NCI-H146 treated with DMSO at 0.1 percent for 48 hours (cell line): ENCODE results near the gene FYB1.

Source experiments
- DNase-seq: peaks from one replicate; lab custom pipeline; 2025; ENCODE audit not compliant: unreplicated experiment; lab: John Stamatoyannopoulos, UW

Gene FYB1

DNA sequence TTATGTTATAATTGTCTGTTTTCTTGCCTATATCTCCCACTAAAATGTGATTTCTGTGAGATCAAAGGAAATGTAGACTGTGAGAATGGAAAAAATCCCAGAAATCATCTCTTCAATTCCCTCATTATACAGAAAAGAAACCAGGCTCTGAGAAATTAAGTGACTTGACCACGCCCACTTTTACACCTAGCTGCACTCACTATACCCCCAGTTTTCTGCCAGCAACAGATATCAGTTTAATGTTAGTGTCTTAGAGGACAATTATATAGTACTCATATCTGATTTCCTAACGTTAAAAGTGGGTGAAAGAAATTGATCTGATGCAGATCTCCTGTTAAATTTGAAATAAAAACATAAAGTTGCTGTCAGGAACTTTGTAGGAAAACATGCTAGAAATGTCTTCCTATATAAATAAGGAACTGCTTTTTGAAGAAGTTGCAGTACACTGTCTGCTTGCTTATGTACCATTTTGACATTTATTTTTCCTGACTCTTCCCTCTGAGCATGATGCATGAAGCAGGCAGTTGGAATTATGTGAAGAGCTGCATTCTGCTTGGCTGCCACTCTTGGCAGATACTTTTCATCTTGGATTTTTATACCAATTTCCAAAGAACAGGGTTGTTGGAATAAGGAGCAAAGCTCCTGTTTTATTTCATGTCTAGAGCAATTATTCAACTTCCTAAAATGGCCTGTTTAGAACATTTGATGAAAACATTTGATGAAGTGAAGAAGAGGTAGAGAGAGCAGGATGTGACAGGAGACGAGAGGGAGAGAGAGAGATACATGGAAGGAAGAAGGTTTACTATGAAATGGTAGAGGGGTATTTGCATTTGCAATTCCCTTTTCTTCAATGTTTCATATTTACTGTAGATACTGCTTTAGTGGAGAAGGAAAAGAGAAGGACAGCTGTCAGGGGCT, 87.9 kb downstream of the FYB1 start:
- no peak for DNase-seq

DNA sequence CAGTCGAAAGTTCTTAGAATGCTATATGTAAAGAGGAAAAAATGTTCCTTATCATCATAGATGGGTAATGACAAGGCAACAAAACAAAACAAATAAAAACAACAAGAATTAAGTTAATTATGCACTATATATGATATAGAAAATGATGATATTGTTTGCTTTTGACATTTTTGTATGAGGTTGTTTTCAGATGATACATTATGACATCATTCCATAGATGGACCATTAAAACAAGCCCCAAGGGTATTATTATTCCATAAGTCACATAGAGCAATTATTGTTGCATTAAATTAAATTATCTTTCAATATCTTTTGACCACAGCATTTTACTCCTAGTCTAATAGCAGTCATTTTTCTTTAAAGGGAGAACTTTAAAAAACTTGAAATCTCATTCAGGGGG, 88.6 kb downstream of the FYB1 start:
- DNase-seq, result no peak

DNA sequence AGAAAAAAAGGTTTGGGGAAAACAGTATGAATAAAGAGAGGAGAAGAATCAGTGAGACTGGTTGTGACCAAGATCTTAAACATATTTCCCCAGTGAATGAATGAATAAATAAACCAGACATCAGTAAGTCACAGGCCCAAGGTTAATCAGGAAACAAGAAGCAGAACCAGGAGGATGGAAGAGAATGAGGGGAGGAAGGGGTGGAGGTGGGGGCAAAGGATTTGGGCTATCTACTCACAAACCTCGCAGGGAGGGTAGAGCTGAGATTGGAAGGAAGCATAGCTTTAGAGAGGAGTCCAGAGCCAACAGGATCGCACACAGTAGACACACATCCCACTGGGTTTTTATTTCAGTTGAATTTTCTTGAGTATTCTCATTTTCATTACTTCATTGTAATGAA, 97.4 kb downstream of the FYB1 start:
- no peak for DNase-seq

DNA sequence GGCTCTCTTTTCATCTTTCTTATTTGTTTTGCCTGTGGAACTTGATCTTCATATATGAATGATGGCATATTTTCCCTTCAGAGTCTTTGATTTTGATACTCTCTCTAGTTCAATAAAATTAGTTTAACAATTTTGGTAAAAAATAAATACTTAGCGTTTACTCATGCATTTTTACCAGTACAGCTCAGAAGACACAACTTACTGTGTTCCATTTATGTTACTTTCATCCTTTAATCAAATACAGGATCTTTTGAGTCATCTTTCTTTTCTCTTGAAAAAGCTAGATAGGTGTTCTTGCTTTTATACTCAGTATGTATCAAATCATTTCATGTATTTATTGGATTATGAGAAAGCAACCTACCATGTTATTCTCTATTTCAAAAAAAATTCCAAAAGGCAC, 98.0 kb downstream of the FYB1 start:
- DNase-seq, result no peak

DNA sequence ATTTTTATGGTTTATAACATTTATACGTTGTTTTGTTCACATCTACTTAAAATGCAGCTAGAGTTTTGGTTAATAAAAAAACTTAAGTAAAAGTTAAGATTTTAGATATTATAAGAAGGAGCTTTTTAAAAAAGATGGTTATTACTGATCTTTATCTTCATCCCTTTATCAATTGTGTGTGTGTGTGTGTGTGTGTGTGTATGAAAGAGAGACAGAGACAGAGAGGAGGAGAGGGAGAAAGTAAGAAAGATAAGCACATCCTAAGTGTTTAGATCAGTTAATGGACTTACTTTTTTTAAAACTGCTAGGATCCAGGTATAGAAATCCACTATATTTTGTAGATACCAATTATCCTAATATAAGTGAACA, 99.3 kb downstream of the FYB1 start:
- no peak for DNase-seq

DNA sequence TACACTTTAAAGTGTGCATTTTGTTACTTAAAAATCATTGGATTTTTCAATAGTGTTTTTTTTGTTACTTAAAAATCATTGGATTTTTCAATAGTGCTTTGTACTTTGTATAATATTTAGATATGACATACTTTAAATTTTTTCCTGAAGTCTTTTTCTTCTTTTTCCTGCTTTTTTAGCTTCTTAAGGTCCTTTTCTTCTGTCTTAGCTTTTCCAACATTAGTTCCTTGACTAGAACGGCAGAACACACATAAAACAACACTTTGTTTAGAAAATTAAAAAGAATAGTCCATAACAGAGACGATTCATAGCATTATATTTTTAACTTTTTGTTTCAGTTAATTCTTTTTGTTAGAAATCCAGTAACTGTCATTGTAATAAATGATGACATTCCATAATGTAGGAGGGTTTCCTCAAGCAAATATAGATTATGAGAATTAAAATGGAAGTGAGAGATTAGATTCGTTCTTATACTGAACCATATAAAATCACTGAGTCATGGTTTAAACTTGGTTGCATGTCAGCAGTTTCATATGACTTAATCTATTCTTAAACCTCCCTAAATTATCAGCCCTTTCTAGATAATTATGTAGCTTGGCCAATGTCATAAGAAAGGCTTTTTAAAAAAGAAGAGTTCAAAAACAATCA, 99.8 kb downstream of the FYB1 start:
- DNase-seq, result no peak

DNA sequence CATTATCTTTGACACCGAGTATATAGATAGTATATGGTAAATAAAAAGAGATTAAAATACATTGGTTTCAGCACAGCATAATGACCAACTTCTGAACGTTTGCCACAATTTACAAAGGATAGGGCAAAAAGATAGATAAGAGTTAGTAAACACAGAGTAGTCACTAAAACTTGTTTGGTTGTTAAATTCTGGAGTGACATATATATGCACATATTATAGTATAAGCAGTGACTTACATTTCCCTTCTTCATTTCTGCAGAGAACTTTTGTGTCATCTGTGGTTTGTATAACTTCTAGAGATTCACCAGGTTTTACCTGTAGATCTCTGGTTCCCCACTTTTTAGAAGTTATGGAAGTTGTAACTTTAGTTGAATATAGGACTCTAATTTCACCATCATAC, 100.7 kb downstream of the FYB1 start:
- DNase-seq, result no peak

DNA sequence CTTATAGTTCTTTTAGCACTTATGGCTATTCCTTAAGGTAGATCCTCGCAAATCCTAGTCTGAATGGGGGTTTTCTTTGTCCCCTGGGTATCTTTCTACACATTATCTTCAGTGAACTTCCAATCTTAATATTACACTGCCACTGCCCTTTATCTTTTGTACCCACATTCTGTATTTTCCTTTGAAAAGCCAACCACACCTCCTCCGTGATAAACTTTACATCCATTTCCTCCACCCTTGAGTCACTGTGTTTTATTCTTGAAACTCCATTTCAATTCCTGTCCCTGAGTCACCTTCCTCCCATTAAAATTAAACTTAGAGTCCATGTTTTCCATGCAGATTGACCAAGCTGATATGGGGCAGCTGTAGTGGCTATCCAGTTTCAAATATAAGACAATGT, 102.0 kb downstream of the FYB1 start:
- DNase-seq, result no peak

DNA sequence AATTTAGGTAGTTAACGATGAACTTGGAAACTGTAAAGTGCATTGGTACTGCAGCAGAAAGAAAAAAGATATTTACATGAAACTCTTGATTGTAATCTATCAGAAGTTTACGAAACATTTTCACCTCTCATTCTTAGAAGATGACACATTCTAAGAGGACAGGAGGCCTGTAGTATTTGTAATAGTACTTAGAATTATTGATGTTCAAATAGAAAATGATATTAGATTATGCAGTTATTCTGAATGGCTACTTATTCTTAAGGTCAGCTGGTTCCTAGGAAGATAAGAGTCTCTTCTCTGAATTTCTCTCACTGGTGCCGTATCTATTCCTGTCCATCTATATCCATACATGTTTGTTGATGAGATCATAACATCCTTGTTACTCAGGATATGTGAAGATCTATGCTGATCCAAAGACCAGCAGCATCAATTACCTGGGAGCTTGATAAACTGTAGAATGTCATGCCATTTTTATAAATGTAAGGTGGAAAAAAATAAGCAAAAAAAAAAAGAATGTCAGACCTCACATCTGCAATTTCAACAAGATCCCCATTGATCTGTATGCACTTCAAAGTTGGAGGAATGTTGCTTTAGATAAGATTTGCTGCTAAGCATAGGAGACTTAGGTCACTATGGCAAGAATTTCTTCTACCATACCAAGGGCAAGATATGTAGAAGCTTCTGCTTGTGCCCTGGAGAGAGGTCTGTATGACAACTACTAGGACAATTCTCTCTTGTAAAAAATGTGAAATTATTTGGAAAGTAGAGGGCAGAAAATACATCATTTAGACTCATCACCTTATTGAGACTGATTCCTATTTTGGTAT, 102.8 kb downstream of the FYB1 start:
- DNase-seq, result no peak

DNA sequence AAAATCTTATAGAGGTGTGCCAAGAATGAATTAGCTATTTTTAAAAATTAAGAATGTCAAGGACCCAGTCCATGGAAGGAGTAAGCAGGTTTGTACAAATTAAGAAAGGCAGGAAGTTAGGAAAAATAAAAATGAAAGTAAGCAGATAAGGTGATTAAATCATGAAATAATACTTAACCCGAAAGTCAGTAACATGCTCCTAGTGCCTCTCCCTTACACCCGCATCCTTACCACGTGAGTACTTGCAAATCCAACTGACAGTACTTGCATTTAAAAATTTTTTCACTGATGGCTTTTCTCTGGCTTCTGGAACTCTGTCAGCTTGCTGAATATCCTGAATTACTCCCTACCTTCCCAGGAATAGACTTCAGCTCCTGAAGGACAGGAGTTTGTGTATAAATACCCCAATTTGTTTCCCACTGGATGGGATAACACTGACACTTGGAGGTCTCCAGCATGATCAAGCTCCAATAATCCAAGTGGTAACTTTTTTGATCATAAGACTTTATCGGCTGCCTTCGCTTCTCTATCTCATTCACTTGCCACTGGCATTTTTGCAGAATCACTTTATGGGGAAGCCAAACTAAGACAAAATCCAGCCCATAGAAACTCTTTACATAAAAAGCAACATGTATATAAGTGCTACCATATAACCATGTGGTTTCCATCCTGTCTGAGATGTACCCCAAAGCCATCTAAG, 103.6 kb downstream of the FYB1 start:
- no peak for DNase-seq

DNA sequence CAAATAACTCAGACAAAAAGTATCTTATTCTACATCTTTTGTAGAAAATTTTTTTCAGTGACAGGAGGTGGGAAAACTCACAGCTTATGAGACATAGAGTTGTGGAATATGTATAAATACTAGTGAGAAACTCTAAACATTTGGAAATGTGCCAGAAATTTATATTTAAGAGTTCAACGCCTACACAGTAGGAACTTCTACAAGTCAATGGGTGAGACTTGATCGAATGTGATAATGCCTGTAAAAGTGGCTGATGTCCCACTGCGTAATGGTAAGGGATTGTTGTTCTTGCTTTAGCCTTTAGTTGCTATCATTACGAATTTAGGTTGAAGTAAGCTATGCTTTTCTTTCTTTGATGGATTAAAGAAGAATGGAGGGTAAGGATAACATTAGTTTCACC, 105.2 kb downstream of the FYB1 start:
- DNase-seq, result no peak

DNA sequence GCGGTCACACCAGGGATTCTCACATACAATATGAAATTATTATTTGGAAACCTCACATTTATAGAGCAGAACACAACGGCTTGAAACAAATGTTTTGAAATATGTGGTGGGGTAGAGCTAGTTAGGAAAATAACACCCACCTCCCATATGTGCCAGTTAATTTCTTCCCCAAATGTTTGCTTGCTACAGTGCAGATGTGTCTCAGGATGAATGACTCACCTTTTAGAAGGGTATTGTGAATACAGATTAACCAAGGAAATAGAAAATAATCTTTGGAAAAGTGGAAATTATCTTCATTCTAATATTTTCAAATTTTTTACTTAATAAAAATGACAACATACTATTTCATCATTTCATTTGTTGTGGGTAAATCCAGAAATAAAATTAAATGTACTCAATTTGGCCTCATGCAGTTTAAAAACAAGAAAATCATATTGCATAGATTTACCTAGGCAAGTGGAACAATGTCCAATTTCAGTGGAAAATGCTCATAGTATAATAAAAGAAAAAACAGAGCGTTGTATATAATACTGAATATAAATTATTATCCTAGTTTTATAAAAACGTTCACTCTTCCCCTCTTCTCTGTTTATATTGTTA, 105.9 kb downstream of the FYB1 start:
- DNase-seq, result no peak

DNA sequence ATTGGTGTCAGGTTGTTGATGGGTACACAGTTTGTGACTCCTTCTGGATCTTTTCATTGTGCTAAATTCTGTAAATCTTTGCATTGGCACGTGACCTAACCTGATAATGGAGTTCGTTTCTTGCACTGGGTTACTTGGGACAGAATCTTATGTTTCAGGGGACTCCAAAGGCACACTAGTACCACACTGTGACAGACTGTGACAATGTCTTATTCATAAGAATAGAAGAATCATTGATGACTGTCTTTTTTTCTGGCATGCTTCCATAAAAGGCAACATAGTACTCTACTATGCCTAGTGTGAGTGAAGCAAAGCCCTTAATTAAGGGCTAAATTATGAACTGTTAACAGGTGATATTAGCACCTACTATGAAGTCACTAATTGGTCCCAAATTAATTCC, 109.8 kb downstream of the FYB1 start:
- no peak for DNase-seq

DNA sequence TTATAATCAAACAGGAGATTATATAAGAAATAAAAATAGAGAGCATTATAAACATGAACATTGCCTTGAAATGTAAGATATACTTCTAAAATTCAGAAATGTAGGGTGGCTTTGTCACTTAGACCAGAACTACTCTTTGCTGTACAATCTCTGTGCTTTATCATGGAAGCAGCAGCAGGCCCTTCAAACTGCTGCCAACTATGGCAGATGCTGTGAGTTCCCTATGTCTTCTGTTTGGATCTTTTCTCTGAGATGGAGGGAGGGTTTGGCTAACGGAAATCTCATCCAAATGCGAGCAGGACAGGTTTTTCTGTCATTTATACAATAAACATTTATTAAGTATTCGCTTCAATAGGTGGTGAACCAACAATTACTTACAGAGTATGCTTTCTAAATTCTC, 110.4 kb downstream of the FYB1 start:
- no peak for DNase-seq

DNA sequence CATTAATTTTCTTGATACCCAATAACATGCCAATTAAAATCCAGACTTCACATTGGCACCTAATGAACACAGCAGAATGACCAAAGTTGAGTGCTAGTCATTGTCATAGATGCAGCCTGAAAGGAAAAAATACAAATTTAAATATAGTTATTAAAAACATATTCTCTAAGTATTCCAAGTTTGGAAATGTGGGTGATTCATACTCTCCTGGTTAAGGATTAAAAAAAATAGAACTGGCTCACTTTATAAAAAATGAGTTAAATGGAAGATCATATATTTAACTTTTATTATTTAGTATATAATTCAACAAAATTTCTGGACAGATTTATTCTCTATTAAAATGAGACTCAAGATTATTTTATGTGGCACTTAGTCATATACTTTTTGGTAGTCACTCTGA, 112.0 kb downstream of the FYB1 start:
- no peak for DNase-seq

DNA sequence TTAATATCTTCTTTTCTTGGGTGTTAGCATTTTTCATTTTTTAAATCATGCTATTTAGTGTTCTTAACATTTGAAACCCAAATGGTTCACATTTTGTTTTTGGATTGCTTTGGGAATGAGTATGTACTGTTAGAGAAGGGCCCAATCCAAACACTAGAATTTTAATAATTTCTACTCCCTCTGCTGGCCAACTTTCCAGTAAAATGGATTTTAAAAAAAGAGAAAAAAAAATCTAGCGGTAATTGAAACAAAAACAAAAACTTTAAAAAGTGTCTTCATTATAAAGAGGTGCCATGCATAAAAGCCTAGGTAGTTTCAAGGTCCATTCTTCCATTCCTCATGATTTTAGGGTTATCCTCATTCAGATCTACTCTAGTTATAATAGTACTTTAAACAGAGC, 113.0 kb downstream of the FYB1 start:
- DNase-seq, result no peak

DNA sequence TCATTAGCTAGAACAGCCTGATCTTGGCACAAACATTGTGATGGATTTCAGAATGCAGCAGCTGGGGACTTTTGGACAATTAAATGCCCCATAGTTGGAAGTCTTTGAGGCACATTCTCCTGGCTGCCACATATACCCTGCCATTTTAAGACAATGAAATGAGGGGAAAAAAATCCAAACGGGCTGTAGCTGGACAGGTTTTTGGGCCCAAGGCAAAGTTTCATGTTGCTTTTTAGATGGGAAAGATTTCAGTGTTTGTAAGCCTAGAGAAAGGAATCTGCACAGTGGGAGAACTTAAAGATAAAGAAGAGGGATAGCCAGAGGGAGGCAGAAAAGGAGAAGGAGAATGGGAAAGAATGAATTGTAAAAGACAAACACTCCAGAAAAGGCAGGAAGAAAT, 115.1 kb downstream of the FYB1 start:
- DNase-seq, result no peak

DNA sequence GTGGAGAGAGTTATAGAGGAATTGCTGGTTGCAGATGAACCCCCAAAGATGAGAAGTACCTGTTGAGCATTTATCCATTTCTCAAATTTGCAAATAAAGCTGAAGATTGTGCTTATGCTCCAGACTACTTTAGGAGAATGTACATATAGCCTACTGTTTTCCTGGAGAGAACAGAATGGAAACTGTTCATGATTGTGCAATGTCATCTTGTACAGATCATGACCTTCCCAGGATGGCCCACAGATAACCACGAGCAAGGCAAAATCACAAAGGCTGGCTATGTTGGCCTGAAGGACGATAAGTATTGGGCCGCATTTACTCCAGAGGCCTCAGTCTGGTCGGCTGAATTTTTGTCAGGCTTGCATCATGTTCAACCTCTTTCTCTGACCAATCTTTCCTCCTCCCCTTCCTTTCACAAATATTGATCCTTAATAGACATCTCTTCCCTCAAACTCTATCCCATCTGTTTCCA, 116.6 kb downstream of the FYB1 start:
- DNase-seq, result no peak

DNA sequence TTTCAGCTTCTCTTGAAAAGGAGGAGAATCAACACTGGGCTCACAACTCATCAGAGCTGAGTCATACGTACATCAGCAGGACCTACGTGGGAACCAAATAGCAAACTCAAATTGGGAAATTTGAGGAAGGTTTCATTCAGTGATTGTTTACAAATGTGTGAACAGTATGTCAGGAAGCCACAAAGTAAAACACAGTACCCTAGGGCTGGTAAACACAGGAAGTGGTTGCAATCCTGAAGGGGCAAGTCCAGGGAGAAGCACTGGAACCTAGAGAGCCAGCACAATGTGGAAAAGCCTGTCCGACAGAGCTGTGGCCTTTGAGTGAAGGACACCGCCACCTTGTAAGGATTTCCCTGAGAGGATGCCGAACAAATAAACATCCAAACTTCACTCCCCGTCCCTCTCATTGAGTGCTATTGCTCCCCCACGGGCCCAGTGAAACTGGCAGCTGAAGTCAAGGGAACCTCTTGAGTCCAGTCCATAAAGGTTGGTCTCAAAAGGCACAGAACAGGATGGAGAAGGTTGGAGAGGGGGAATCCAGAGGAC, 118.4 kb downstream of the FYB1 start:
- no peak for DNase-seq

DNA sequence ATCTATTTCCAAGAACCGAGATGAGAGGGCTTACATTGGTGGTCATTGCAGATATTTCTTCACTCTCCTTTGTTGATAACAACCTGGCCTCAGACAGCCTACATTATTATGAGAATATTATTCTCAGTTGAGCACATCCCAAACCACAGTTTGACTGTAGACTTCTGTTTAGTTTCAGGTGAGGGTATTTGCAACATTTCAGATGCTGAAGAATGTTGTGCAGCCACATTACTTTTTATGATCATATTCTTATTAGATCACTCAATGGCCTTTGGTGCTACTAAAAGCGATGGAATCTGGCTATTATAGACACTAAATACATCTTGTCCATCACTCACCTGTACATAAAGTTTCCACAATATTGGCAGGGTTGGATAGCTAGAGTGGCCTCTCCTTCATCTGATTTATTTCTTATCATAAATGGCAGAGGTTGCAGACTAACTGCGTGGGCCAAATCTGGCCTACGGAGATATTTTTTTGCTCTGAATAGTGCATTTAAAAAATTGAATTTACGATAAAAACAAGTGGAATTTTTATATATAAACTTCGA, 119.0 kb downstream of the FYB1 start:
- no peak for DNase-seq
